NCI-H2196 treated with DMSO at 0.1 percent for 48 hours (cell line): Measurements from ENCODE around the gene PSMD1.
"Not testable (repeated sequence)": the region's sequence is repeated elsewhere in the genome, so short reads cannot be mapped to it uniquely, and the experiment has no call there.

ENCODE experiments used
- DNase-seq: peaks from one replicate; lab custom pipeline; 2025; ENCODE audit not compliant: unreplicated experiment; lab: John Stamatoyannopoulos, UW

The PSMD1 gene

DNA sequence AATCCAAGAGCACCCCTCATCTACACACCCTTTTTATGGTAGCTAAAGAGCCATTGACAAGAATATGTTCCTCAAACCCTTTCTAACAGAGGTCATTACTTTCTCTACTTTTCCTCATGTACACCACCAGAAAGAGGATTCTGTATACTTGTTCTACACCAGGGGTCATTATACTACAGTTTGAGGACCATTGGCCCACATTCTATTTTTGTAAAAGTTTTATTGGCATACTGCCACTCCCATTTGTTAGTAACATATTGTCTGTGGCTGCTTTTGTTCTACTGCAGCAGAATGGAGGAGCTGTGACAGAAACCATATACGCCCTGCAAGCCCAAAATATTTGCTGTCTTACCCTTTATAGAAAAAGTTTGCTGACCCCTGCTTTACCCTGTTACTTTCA lies 53.9 kb downstream of the PSMD1 start:
- DNase-seq = no peak

DNA sequence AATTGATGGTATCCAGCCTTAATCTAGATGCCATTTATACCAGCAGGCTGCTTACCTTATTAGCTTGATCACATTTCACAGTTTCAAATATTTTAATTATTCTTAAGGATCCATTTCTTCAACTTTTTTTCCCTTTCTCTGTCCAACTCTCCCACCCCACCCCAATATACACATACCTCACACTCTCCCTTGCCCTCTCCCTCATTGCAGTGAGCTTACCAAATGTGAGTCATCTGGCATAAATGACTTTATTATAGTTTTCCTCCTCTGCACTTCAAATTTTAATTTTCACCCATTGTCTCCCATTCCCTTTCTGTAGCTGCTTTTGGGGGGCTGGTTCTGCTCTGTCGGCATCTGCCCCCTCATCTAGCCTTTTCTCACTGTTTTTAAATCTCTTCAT lies 55.3 kb downstream of the PSMD1 start:
- no peak for DNase-seq

DNA sequence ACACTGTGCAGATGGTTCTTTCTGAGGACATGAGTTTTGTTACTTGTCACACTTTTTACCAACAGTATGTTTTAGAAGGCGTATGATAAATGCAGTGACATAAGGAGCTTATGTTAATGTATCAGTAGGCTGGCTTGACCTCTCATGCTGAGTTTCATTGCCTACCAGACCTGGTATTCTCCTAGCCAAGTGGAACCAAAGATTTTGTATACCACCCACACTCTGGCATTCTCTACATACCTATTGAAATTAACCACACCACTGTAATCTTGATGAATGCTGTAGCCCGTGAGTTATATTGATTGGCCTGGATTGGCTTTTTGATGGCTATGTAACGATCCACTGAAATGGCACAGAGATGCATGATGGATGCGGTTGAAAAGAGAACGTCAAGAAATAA lies 56.8 kb downstream of the PSMD1 start:
- DNase-seq = no peak

DNA sequence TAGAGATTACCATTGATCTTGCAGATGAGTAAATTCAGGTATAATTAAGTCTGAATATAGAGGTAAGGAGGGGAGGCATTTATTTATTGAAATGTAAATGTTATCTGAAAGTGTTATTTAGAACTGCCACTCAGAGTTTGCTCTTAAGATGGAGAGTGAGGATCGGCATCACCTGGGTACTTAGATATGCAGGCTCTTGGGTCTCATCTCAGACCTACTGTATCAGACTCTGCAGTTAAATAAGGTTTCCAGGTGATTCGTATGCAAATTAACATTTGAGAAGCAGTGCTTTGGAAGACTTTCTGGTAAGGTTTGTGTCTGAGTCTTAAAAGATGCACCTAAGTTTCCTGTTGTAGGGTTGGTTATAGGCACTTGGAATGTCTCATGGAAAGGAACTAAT lies 59.0 kb downstream of the PSMD1 start:
- no peak for DNase-seq

DNA sequence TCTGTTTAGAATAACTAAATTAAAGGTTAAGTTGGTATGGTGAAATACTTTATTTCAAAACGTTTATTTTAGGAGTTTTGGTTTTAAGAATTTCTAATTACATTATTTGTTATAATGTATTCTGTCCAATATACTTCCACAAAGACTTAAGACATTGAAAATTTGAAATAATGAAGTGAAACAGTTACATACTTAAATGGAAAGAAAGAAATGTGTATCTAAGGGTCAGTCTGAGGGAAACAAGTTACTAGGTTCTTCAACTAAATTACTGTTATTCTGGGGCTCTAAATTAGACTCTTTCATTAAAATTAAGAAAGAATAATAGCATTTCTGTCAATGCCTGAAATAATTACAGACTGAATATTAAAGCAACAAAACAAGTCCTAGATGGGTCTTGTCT lies 60.5 kb downstream of the PSMD1 start:
- no peak for DNase-seq

DNA sequence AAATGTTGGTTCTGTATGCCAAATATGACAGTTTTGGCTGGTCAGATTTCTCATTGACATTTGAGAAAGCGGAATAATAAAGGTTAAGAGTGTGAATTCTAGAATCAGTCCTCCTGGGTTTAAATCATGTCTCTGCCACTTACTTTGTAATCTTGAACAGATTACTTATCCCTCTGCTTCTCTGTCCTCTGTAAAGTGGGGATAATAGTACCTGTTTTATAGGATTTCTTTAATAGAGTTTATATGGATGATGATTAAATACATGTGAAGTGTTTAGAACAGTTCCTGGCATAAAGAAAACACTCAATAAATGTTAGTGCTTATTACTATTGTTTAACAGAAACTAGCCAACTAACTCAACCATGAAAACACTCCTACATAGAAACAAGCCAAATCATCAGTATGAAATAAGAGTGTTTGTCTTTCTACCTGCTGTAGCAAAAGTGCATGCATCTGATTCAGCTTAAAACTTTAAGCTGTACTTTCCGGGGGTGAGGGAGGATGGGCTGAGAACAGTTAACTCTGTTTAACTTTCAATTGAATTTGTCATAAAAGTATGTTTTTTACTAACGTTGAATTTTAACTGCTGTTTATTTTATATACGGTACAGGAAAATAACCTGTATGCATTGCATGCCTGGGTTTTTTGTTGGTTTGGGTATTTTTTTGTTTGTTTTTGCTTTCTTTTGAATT lies 61.4 kb downstream of the PSMD1 start:
- DNase-seq = no peak

DNA sequence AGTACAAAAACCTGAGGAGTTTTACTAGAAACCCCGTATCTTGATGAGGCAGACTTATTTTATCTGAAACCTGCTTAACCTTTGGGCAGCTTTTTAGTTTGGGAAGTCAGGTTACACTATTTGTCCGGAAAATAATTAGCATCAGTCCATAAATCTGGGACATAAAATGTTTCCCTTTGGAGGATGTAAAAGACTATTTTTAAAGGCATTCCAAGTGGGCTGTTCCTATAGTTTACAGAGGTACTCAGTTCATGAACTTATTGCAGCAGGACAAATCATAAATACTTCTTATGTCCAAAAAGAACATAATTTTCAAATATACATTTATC lies 61.9 kb downstream of the PSMD1 start:
- DNase-seq = no peak

DNA sequence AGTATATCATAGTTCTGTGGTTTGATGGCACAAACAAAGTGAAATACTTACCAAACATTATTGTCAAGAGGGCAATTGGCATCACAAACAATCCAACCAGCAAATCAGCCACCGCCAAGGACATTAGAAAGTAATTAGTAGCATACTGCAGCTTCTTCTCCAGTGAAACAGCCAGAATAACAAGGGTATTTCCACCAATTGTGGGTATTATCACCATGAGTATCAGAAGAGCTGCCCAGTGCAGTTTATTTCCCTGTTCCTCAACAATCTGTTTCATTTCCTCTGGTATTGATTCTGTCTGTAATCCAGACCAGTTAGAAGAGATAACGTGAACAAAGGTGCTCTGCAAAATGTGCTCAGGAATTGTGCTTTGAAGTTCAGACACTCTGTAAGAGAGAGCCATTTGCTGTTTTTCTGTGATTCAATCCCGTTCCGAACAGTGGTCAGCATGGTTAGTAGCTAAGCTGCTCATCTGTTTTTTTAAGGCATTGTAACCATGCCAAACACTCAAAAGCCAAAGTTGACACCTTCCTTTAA lies 66.8 kb downstream of the PSMD1 start:
- DNase-seq = no peak

DNA sequence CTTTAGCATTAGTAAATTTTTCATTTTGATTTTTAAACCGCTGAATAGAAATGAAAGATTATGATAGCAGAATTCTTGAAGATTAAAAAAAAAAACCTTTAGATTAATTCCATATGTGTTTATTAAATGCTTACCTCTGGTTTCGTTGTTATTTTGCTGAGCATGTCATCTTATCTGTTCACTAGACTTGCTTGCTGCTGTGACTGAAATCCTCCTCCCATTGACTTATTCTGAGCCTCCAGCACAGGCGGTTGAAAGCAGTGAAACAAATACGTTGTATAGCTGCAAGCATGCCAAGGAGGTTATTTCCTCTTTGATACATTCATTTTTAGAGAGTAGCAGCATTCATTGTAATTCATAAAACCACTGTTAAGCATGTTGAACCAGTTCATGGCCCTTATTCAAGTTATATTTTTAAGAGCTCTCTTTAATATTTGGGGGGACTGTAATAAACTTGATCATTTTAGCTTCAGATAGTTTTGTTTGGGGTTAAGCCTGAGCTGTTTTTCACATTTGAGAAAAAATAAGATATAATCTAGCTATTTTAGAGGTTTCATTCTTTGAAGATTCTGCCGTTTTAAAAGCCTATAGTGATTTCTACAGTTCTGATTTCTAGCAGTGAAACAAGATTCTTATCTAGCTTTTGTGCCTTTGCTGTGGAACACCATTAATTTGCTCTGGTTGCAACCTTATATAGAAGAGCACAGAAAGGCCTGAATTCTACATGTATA lies 68.3 kb downstream of the PSMD1 start, which contains the start of gene HTR2B:
HTR2B (minus strand) TSS at position 205 of the 731 bp plus-strand sequence. CDS start 1,278 bp downstream, outside the sequence.
- no peak for DNase-seq

DNA sequence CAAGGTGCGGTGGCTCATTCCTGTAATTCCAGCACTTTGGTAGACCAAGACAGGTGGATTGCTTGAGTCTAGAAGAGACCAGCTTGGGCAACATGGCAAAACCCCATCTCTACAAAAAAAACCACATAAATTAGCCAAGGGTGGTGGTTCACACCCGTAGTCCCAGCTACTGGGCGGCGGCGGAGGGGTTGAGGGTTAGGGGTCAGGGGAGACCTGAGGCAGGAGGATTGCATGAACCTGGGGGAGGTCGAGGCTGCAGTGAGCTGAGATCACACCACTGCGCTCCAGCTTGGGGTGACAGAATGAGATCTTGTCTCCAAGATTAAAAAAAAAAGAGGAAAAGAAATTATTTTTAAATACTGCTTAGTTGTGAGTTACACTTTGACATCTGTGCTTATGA lies 69.5 kb downstream of the PSMD1 start:
- no peak for DNase-seq

DNA sequence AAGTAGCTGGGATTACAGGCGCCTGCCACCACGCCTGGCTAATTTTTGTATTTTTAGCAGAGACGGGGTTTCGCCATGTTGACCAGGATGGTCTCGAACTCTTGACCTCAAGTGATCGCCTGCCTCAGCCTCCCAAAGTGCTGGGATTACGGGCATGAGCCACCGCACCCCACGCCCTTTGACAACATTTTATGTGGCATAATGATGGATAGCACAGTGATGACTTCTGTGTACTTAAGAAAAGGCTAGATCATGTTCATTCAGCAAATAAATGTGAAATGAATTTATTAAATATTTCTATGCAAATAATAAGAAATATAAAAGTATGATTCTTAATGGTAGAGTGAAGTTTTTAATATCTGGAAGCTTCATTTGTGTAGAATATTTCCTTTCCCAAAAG lies 70.8 kb downstream of the PSMD1 start:
- DNase-seq = no peak

DNA sequence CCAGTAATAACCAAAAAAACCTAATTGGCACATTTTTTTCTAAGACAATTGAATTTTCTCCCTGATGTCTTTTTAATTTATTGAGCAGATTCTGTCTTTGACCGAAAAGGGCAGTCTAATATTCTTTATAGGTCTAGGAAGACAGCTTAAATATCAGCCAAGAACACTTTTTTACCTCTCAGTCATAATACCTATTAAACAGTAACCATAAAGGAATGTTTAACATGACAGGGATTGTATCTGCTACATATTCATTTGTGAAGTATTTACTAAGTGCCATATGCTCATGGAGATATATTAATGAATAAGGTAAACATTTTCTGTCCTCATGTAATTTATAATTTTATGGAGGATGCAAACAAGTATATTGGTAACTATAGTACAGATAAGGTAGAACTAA lies 71.3 kb downstream of the PSMD1 start:
- DNase-seq = no peak

DNA sequence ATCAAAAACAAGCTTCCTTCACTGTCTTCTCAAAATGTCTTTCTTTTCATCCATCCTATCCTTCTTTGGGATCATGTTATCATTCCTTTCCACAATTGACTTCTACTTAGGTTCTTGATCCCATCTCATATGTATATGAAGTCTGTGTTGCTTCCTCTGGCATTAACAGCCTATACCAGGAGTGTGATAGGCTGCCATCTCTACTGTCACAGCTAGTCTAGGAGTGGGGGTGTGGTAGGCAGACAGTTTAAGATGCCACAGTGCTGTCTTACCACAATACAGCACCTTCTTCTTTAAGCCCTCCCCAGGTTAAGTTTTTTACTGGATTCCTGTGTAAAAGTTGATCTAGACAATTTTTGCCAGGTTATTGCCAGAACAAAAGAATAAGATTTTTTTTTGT lies 71.9 kb downstream of the PSMD1 start:
- DNase-seq = no peak

DNA sequence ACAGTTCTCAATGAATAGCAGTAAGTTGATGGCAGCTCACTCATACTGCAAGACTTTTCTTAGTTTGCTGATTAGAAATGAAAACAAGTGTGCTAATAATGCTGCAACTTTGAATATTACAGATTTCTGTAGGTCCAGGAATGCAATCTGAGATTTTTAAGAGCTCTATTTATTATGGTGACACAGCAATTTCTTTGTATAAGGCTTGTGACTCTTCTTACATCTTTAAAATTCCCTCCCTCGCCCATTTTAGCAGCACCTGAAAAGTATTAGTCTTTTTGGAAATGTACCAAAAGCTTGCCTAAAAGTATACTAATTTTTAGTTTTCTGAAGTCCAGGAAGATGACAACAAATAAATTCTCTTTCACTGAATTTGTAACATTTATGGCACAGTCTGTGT lies 72.5 kb downstream of the PSMD1 start:
- DNase-seq = no peak

DNA sequence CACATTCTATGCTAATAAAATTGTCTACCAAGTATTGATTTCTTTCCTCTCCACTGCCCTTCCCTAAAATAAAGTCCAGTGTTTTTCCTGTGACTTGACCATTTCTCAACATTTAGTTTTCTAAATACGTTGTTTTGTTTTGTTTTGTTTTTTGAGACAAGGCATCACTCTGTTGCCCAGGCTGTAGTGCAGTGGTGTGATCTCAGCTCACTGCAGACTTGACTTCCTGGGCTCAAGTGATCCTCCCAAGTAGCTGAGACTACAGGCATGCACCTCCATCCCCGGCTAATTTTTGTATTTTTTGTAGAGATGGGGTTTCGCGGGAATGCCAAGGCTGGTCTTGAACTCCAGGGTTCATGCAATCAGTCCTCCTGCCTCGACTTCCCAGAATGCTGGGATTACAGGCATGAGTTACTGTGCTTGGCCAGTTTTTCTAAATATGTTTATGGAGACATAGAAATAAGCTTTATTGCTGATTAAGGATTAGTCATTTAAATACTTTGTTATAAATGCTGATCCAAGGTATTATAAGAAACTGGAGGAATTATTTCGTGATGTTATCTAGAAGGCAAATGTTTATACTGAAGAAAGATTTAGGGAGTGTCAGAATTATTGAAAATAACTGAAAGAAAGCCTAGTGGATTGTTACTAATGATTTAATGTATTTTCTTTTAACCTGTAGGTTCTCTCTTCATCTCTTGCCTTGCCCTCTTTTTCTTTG lies 73.8 kb downstream of the PSMD1 start:
- no peak for DNase-seq

DNA sequence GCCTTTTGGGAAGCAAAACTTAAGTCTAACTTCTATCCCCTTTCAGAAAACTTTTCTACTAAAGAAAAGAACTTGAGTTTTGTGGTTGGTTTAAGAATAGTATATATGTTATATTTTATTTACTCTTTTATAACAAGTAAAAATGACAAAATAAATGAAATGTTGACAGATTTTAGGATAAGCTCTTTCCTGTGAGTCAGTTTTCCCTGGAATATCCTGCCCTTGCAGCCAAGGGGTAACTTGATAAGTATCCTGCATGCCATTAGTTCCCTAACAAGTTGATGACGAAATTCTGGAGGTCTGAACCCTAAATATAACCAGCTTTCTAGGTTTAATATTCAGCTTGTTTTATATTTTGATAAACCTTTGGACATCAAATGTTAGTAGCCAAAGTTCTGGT lies 75.5 kb downstream of the PSMD1 start:
- no peak for DNase-seq

DNA sequence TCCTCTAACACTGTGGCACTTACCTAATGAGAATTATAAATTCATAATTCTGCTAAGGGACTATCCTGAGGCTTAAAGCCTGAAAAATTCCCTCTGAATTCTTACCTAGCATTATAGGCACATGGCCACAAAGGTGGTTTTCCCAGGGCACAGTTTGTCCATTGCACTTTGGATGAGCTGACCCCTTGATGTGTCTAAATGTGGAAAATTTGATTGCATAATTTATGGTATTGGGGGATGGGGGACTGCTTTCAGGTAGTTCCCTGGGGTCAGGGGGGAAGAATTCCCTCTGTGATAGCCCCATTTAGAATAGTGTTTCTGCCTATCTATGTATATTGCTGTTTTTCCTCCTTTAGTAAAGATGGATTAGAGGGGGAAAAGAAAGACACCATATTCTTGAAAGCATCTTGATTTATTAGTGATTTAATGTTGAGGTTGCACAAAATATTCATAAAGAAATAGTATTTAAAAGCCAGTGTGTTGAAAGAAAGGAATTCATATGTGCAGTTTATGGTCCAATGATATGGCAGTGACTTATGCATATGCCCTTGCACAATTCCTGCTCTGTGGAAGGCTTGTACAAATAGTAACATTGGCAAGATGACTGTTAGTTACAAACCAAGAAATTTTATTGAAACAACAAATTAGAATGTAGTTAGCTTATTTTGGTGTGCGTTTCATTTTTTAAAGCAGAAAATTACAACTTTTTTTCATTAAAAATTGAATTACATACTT lies 76.9 kb downstream of the PSMD1 start:
- no peak for DNase-seq

DNA sequence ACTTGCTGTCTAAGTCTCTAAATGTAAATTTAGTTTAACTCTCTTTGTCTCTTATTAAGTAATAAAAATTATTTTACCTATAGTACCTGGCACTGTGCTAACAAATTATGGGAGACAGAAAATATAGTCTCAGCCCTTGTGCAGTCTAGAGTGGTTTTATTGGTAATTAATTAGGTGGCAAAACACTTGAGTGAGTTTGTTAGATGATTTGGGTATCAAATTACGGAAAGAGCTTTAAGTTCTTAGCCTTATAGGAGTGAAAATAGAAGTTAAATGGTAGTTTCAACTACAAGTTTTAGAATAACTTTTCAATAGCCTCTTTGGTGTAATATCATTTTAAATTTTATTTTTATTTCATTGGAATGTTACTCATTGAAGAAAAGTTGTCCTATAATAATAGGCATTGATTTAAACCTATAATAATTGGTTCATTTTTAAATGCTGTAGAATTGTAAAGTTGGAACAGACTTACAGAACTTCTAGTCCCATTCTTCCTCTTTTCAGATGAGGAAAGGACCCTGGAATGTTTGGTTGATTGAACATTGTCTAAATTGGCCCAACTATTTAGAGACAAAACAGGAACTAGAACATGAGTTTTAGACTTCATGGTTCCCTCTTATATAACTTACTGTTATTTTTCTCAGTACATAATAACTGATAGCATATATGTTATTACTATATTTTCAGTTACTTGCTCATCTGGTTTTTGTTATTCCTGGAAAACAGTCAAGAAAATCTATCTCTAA lies 78.4 kb downstream of the PSMD1 start:
- no peak for DNase-seq

DNA sequence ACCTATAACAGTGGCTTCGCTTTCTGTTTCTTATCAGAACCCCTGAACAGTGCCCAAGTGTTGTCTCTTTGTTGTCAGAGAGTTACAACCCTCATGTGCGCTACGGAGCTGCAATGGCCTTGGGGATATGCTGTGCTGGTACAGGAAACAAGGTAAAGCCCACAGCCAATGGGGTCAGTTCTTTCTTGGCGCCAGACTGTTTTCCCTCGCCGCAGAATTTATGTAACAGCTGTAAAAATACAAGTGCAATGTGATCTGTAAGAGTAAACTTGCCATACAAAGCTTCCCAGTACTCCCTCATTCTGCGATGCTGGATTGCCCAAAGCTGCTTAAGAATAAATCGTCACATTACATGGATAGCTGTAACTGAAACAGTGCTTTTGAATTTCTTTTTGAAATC lies 82.0 kb downstream of the PSMD1 start:
- peak; percentile 94 for DNase-seq

DNA sequence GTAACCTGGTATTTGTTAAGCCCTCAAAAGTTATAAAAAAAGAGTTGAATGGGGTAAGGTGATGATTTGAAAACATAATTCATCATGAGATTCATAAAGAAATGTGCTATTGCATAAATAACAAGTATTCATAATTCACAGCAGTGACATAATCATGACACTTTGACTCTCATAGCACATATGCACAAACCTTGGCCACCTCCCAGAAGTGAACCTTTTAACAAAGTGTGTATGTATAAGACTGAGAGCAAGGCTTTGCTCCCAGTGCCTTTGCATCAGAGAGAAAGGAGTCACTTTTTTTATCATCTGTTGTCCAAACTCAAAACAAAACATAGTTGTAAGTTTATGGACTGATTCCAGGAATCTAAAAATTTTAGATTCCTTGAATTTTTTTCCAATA lies 83.1 kb downstream of the PSMD1 start:
- DNase-seq = no peak

DNA sequence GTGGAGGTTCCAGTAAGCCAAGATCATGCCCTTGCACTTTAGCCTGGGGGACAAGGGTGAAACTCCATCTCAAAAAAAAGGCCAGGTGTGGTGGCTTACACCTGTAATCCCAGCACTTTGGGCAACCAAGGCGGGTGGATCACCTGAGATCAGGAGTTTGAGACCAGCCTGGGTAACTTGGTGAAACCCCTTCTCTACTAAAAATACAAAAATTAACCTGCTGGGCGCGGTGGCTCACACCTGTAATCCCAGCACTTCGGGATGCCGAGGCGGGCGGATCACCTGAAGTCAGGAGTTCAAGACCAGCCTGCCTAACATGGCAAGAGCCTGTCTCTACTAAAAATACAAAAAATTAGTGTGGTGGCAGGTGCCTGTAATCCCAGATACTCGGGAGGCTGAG lies 84.1 kb downstream of the PSMD1 start:
- DNase-seq = not testable (repeated sequence)
